Keratinocyte (primary cell): ENCODE results near the gene LZTS2. TPM values are rescaled to one million over a fixed set of nuclear protein-coding genes. Genes with fewer than 3 reads are reported as not detected.
A peak's percentile ranks its signal among the peaks of the same experiment; 100 is the strongest.

ENCODE experiments used
- DNase-seq: peaks from one replicate; pipeline ENCODE4 v3.0.0-alpha.2; 2011; ENCODE audit warnings: low read depth, missing footprints, low spot score
- FAIRE-seq: peaks from 2 replicates; lab custom pipeline; 2011; peaks lifted over from hg19 to GRCh38; lab: Jason Lieb, UNC
- H2AFZ ChIP-seq: 2 replicates; pipeline ENCODE4 v1.6.0; 2012; ENCODE audit warnings: low read length, control low read depth, inconsistent platforms; ENCODE audit not compliant: control insufficient read depth
- H3K27ac ChIP-seq: 2 replicates; pipeline ENCODE4 v1.5.1; 2011; ENCODE audit warnings: low read length; ENCODE audit not compliant: control insufficient read depth, insufficient read depth
- H3K27me3 ChIP-seq: 3 replicates; pipeline ENCODE4 v1.6.0; 2011; ENCODE audit warnings: low read length; ENCODE audit not compliant: control insufficient read depth, insufficient read depth; ENCODE audit errors: extremely low read depth
- H3K36me3 ChIP-seq, 2 experiments: 2 replicates in 1 of 2; 3 replicates in 1 of 2; pipeline ENCODE4 v1.5.1; 2011; ENCODE audit warnings: low read length in 2 of 2, mild to moderate bottlenecking in 1 of 2; ENCODE audit not compliant: control insufficient read depth in 2 of 2, insufficient read depth in 2 of 2; ENCODE audit errors: extremely low read depth in 1 of 2
- H3K4me1 ChIP-seq: 3 replicates; pipeline ENCODE4 v1.5.1; 2011; ENCODE audit warnings: low read length; ENCODE audit not compliant: control insufficient read depth, insufficient read depth; ENCODE audit errors: extremely low read depth
- H3K4me2 ChIP-seq: 3 replicates; pipeline ENCODE4 v1.6.0; 2011; ENCODE audit warnings: low read depth, low read length; ENCODE audit not compliant: control insufficient read depth, insufficient read depth; ENCODE audit errors: extremely low read depth
- H3K4me3 ChIP-seq, 3 experiments: fragments of 200-600 bp in 1 of 3; sonication (generic) in 1 of 3; 2 replicates in 2 of 3; 3 replicates in 1 of 3; pipeline ENCODE4 v1.5.1; 2011 to 2016; ENCODE audit warnings: low read length in 3 of 3, mild to moderate bottlenecking in 3 of 3, control low read depth in 2 of 3, inconsistent platforms in 1 of 3, low read depth in 1 of 3, mixed read lengths in 1 of 3, mixed run types in 1 of 3, moderate library complexity in 1 of 3; ENCODE audit not compliant: control insufficient read depth in 2 of 3, insufficient read depth in 2 of 3; ENCODE audit errors: extremely low read depth in 1 of 3
- H3K79me2 ChIP-seq: 2 replicates; pipeline ENCODE4 v1.6.0; 2012; ENCODE audit warnings: low read length; ENCODE audit not compliant: control insufficient read depth, insufficient read depth
- H3K9ac ChIP-seq: 3 replicates; pipeline ENCODE4 v1.6.0; 2011; ENCODE audit warnings: low read length; ENCODE audit not compliant: control insufficient read depth, insufficient read depth; ENCODE audit errors: extremely low read depth
- H3K9me1 ChIP-seq: 3 replicates; pipeline ENCODE4 v1.6.0; 2011; ENCODE audit warnings: low read length; ENCODE audit not compliant: control insufficient read depth, insufficient read depth; ENCODE audit errors: extremely low read depth
- H3K9me3 ChIP-seq: 2 replicates; pipeline ENCODE4 v1.5.1; 2012; ENCODE audit warnings: low read depth, low read length; ENCODE audit not compliant: control insufficient read depth
- H4K20me1 ChIP-seq: 3 replicates; pipeline ENCODE4 v1.6.0; 2011; ENCODE audit warnings: low read length; ENCODE audit not compliant: control insufficient read depth, insufficient read depth; ENCODE audit errors: extremely low read depth
- CTCF ChIP-seq, 3 experiments: IDR thresholded peaks in 1 of 3; conservative IDR thresholded peaks in 1 of 3; optimal IDR thresholded peaks in 1 of 3; 2 replicates in 2 of 3; 3 replicates in 1 of 3; pipeline versions ENCODE3 to v1.5.1; 2011; ENCODE audit warnings: low read length in 3 of 3, mild to moderate bottlenecking in 3 of 3, moderate library complexity in 2 of 3, control low read depth in 1 of 3, inconsistent platforms in 1 of 3; ENCODE audit not compliant: insufficient read depth in 2 of 3; ENCODE audit errors: extremely low read depth in 1 of 3
- EZH2 ChIP-seq: IDR thresholded peaks from one replicate; pipeline ENCODE4 v1.6.1; 2012; ENCODE audit warnings: inconsistent platforms, mild to moderate bottlenecking, low read length, moderate library complexity
- dilution Hi-C: fragments of 300-500 bp; cut with MboI; formaldehyde crosslinking; loops from one replicate; pipeline ENCODE4 v1.7.0; 2020; ENCODE audit warnings: low sequenced_read_pairs; ENCODE audit not compliant: extremely low pct_ligation_motif_present
- polyA plus RNA-seq, 5 experiments: library from polyadenylated mRNA; depleted of rRNA in 3 of 5; stranded (reverse) in 3 of 5; stranded (forward) in 1 of 5; unstranded in 1 of 5; fragments of >200 nt; gene quantifications; 1 replicate in 1 of 5; 2 replicates in 3 of 5; 3 replicates in 1 of 5; pipeline versions ENCODE4 v1.2.1 to v1.2.3, GENCODE V29; 2011 to 2012; ENCODE audit warnings: missing spikeins in 2 of 5, low read depth in 1 of 5, low replicate concordance in 1 of 5

The LZTS2 gene
- polyA plus RNA-seq, 1 donor (not counting 4 experiments of a cell fraction or from before 2014, with no cell fraction given) = 18.6 TPM

GRCh38 chr10:101043363-101043707 is 43.7 kb downstream of the LZTS2 start:
- Histone ChIP-seq H3K4me3 (peak overlapping the region; percentile 40 to 70 (median 63)), H4K20me1 (no peaks in the 10 kb centered on the region), H3K36me3 (peaks cover 0 to 15% of the 10 kb centered on the region in 2 experiments), H2AFZ (peak overlapping the region; percentile 67), H3K79me2 (no peaks in the 10 kb centered on the region), H3K27me3 (peaks cover 16% of the 10 kb centered on the region), H3K27ac (peak overlapping the region; percentile 88), H3K9ac (peak overlapping the region; percentile 85), H3K4me1 (peaks cover 13% of the 10 kb centered on the region), H3K4me2 (peak overlapping the region; percentile 86), H3K9me3 (no peaks in the 10 kb centered on the region), H3K9me1 (no peaks in the 10 kb centered on the region)
- DNase-seq (no peak), FAIRE-seq (no peak)
- no peak for TF ChIP-seq EZH2
- no peak for TF ChIP-seq CTCF (optimal IDR thresholded peaks at IDR 0.05 in 1 of 3, IDR thresholded peaks at IDR 0.05 in 1 of 3, conservative IDR thresholded peaks at IDR 0.05 in 1 of 3; ENCODE audit: extremely low read depth in 1 of 3, insufficient read depth in 2 of 3, low read length in 3 of 3)
- dilution Hi-C loops = no loop called here

GRCh38 chr10:101044117-101044516 is 44.5 kb downstream of the LZTS2 start:
- no peaks in the 10 kb centered on the region for H3K9me3 ChIP-seq
- H4K20me1 ChIP-seq = no peaks in the 10 kb centered on the region
- no peak overlapping the region for H3K4me2 ChIP-seq
- no peak overlapping the region for H3K27ac ChIP-seq
- dilution Hi-C loops = no loop called here
- TF ChIP-seq CTCF (optimal IDR thresholded peaks at IDR 0.05 in 1 of 3, IDR thresholded peaks at IDR 0.05 in 1 of 3, conservative IDR thresholded peaks at IDR 0.05 in 1 of 3; ENCODE audit: extremely low read depth in 1 of 3, insufficient read depth in 2 of 3, low read length in 3 of 3) (no peak), EZH2 (no peak)
- DNase-seq = no peak
- H3K4me1 ChIP-seq = peaks cover 16% of the 10 kb centered on the region
- H3K27me3 ChIP-seq = peaks cover 24% of the 10 kb centered on the region
- no peak for FAIRE-seq
- H3K4me3 ChIP-seq = no peak overlapping the region
- peaks cover 0 to 8% of the 10 kb centered on the region in 2 experiments for H3K36me3 ChIP-seq
- no peaks in the 10 kb centered on the region for H3K9me1 ChIP-seq
- H2AFZ ChIP-seq = no peak overlapping the region
- H3K79me2 ChIP-seq = no peaks in the 10 kb centered on the region
- no peak overlapping the region for H3K9ac ChIP-seq
